GM15510 (cell line): ENCODE measurements around the gene VAX1.

Experiments
- POLR2A ChIP-seq: IDR thresholded peaks from 3 replicates; pipeline ENCODE4 v1.6.1; 2011; ENCODE audit warnings: borderline replicate concordance; ENCODE audit not compliant: insufficient read length; ENCODE audit errors: extremely low read depth

VAX1 gene

DNA sequence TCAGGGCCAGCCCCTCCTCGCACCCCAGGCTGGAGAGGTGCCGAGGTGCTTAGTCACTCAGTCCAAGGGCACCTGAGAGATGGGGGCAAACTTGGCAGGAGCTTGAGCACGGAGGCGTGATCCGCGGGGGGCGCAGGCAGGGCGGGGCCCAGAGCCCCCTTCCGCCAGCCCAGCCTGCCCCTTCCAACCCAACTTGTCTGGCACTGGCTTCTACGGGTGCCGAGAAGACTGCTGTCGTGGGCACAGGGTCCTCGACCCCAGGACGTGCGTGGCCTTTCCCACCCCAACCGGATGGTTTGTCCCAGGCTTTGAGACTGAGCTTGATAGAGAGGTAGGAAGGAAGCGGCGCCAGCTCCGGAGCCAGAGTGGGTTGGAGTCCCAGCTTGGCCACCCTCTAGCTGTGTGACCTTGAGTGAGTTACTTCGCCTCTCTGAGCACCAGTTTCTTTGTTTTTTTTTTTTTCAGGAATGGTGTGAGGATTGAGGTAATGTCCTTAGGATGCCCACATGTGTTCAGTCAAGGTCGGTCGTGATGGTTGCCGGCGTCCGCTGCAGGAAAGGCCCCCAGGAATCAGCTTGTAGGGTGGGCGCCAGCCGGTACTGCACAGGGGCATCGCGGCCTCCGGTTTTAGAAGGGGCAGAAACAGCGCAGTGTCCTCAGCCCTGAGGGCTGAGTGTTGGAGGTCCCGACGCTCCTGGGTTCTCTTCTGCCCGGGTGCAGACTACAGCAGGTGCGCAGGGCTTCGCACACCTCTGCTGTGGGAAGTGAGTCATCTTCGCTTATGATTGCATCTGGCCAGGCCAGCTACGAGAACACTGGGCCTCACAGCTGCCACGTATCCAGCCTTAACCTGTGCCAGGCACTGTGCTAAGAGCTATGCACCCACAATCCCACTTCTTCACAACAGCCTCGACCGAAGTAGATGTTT lies 28.6 kb upstream of the VAX1 start:
- no peak for TF ChIP-seq POLR2A

DNA sequence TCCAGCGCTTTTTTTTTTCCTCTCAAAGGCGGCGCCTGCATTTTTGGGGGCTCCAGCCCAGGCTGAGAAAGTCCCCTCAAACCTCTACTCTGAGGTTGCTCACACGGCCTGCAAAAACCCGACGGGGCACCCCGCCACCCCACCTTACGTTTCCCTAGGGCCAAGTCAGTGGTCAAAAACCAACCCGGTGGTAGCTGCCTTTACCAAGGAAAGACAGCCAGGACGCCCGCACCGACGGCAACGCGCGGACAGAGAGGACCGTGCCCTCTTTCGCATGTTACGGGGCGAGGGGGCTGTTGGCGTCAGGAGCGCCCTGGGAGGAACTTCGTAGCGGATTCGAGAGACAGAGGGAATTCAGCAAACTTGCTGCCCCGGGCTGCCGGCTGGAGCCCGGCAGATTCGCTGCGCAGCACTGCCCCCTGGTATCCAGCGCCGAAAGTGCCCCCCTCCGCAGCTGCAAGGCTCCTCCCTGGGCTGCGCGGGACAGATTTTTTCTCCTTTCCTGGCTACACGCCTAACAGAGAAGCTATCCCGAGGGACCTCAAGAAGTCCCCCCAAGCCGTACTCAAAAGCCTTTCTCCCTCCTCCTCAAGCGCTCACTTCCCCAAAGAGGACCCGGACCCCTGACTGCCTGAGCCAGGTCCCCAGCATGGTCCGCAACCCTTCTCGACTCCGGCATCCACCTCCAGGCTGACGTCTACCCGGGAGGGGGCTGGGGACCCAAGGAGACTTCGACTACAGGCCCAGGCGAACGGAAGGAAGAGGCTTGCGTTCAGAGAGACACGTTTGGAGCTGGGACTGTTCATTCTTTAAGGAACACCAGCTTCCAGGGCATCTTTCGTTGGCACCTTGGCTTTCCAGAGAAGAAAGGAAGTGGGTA lies 27.7 kb upstream of the VAX1 start:
- no peak for TF ChIP-seq POLR2A

DNA sequence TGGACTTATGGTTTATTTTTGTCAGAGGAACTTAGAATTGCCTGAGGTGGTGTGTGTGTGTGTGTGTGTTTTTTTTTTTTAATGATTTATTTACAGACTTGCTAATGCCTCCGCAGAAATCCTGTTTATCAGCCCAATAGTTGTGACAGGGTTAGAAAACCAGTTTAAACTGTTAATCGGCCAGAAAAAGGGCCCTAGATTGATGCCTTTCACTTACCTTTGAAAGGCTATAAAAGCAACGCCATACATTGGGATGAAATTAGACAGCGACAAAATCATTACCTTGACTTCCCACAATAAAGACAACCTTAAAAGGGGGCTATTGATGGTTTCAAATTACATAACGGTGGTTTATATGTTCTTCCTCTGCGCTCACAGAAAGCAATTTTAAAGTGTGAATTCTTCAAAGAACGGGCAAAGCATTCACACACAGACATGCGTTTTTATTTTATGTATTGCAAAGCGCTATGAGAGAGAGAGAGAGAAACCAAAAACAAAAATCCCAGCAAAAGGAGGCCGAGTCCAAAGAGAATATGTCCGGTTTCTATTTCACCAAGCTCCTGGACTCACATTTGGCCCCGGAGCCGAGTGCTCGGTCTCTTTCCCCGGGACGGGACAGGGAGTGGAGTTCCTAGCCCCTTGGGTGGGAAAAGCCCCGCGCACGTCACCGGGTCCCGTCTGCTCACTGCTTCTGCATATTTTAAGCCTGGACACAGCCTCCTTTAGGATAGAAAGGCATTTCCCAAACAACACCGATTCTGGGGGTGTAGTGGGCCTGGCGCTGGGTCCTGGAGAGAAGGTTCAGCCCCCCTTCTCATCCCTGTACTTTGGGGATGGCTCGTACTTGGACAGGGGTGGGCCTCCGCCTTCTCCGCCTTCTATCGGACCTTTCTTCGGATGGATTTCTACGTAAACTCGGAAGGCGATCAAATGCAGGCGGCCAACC lies 26.8 kb upstream of the VAX1 start:
- TF ChIP-seq POLR2A: no peak

DNA sequence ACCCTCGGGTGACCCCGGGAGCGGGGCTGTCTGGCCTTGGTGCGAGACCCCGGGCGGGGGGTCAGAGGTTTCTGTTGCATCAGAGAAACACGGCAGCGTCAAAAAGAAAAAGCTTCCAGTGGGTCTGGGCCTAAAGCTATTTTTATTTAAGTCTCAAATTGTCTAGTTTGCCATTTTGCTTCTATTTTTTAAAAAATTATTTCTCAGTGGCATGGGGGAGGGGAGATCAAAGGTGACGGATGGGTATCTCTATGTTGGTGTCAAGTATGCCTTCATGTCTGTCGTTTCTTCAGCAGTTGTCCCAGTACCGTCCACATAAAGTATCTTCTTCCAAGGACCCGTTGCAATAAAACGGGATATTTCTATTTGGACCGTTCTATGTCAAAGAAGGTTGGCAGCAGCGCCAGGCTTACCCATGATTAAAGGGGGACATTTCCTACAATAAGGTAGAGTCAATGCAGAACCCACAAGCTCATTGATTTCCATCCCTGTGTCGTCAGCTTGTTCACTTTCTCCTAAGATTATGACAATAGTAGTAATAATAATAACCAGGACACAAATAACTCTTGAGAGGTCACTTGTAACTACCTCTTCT lies 26.0 kb upstream of the VAX1 start:
- no peak for TF ChIP-seq POLR2A

DNA sequence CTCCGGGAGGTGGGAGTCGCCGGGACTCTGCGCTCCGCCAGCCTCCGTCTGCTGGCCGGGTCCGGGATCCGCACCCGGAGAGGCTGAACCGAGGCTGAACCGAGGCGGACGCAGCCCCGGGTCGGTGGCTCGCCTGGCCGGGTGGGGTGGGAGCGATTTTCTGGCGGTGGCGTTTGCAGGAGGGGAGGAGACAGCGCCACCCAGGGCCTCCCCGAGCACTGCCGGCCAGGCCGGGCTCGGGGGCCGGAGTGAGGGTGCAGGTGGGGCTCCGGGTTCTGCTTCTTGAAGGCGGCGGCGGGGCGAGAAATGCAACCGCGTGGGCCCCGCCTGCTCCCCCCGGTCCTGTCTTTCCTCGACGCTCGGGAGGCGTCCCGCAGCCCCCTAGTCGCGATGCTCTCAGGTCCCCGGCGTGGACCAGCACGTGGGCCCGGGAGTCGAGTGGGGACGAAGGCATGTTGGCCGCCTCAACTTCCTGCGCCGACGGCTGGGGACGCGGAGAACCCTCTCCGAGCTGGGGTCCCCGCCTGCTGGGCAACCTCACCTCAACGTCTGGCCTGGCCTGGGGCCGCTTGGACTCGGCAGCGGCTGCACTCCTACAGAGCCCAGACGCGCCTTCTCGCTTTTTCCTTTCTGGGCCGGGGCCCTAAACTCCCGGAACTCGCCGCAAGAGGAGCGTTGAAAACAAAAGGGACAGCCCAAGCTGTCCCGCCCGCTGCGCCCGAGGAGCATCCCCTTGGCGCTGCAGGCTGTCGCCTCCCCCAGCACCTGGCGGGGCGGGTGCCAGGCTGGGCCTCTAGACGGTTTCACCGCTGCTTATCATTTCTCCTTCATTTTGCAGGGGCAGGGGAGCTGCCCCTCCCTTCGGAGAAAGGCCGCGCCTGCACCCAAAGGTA lies 25.2 kb upstream of the VAX1 start:
- no peak for TF ChIP-seq POLR2A

DNA sequence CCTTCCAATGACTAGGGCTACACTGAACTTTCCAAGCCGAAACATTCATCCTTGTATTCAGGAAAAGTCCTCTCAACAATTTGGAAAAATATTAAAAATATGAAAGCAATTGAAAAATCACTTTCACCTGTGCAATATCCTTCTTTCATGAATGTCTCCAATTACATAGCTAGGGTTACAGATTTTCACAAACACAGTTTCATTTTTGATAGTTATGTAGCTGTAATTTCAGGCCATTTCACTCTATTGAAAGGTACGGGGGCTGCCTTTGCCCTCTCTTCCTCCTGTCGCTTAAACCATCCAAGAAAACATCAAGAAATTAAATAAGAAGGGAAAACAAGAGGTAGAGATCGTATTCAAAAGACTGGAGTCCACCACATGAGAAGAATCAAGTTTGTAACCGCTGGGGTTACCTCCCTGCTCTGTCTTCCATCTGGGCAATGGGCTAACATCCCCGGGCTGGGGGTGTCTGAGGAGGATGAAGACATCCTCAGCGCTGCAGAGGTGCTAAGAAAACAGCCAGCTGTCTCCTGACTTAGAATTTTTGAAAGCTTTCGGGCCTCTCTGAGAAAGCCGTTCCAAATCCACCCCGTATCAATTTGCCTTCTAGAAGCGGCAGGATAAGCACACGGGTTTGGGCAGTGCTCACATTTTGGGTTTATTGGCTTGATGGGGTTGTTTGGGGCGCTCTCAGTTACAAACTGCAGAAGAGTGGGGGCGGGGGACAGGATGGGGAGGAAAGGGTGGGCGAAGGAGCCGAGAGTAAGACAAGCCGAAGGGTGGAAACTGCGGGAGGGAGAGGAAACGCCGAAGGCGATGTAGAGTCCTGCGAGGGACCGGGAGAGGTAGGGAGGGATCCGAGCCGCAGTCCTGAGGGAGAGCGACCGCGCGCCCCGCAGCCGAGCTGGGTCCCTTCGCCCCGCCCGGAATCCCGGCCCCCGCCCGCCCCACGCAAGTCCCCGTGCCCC lies 24.3 kb upstream of the VAX1 start:
- no peak for TF ChIP-seq POLR2A

- no peak for TF ChIP-seq POLR2A
Observed at GRCh38 chr10:117161386-117162033, 23.4 kb upstream of the VAX1 start.

GRCh38 chr10:117160567-117160966 lies 22.5 kb upstream of the VAX1 start:
- TF ChIP-seq POLR2A: no peak

- no peak for TF ChIP-seq POLR2A
Observed at GRCh38 chr10:117159390-117159789, 21.3 kb upstream of the VAX1 start.

DNA sequence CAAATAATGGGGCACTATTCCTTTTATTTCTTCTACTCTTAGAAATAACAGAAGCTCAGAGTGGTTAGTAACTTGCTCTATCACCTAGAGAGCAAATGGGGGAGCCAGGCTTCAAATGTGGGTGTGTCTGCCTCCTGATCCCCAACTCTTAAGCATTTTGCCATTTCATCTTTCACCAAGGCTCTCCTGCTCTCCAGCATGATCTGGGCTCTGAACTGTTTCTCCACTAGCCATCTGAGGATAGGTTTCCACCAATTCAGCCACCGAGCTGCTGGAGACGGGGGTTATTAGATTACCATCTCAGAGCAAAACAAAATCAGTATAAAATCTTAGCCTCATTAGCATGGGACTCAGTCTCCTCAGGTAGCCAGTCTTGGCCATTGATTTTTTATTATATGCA lies 20.2 kb upstream of the VAX1 start:
- no peak for TF ChIP-seq POLR2A

- TF ChIP-seq POLR2A: no peak
Observed at GRCh38 chr10:117152668-117153067, 14.6 kb upstream of the VAX1 start.

DNA sequence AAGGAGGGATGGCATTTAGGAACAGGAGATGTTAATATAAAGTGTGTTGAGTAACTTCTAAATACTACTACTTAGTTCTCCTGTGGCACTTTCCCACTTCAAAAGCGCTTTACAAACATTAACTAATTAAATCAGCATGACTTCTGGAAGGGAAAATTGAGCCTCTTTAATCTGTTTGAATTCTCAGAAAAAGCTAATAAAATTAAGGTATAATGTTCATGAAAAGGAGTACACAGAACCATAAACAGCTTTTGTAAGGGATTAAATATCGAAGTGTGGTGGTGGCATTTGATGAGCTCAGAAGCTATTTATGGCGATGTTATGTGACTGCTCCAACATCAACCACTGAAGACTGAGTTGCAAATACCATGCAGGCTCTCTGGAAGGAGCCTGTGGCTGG lies 10.2 kb upstream of the VAX1 start:
- no peak for TF ChIP-seq POLR2A

DNA sequence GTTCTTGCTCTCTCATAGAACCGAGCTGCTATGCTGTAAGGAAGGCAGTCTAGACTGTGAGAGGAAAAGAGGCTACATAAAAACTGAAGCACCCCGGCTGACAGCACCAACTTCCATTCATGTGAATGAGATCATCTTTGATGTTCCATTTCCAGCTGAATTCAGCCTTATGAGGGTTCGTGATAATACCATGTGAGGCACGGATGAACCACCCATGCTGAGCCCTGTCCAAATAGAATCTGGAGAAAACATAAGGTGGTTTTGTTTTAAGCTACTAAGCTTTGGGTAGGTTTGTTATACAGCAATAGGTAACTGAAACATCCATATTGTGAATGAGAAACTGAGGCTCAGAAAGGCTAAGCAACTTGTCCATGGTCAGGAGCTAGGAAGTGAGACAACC lies 6.9 kb upstream of the VAX1 start:
- TF ChIP-seq POLR2A: no peak
